Measurements from ENCODE around the gene NR4A1.

Gene NR4A1

DNA sequence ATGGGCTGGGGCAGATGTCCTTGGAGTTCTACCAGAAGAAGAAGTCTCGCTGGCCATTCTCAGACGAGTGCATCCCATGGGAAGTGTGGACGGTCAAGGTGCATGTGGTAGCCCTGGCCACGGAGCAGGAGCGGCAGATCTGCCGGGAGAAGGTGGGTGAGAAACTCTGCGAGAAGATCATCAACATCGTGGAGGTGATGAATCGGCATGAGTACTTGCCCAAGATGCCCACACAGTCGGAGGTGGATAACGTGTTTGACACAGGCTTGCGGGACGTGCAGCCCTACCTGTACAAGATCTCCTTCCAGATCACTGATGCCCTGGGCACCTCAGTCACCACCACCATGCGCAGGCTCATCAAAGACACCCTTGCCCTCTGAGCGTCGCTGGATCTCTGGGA lies 25.6 kb downstream of the NR4A1 start:
- H3K9me3 ChIP-seq (ENCODE audit: low read length) = no peaks in the 10 kb centered on the region
- H3K4me3 ChIP-seq (ENCODE audit: low read length) = no peak overlapping the region
- no peaks in the 10 kb centered on the region for H3K27me3 ChIP-seq (ENCODE audit: insufficient read depth, low read length)
- peaks cover 55% of the 10 kb centered on the region for H3K36me3 ChIP-seq (ENCODE audit: insufficient read depth, low read length)
- no peak overlapping the region for H2AFZ ChIP-seq (ENCODE audit: low read depth, low read length)
- H3K4me1 ChIP-seq (ENCODE audit: insufficient read depth, low read length) = peaks cover 7% of the 10 kb centered on the region

DNA sequence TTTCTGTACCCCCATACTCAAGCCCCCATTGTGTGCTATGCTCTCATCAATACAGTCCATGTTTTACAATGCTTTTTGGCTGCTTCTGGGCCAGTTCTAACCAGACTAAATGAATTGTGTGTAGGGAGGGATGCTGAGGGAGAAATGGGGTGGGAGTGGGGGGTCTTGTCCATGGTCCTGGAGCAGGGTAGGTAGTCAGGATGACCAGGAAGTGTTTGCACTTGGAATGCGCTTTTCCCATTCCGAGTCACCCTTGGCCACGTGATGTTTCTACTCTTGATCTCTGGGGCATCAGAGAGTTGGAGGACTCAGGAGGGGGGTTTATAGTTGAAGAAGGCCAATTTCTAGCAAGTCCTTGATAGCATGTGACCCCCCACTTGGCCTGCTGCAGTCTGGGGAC lies 27.0 kb downstream of the NR4A1 start:
- Histone ChIP-seq H3K36me3 (ENCODE audit: insufficient read depth, low read length) (peaks cover 48% of the 10 kb centered on the region), H3K4me1 (ENCODE audit: insufficient read depth, low read length) (peaks cover 16% of the 10 kb centered on the region), H3K4me3 (ENCODE audit: low read length) (no peak overlapping the region), H3K27me3 (ENCODE audit: insufficient read depth, low read length) (no peaks in the 10 kb centered on the region), H2AFZ (ENCODE audit: low read depth, low read length) (no peak overlapping the region), H3K9me3 (ENCODE audit: low read length) (no peaks in the 10 kb centered on the region)

DNA sequence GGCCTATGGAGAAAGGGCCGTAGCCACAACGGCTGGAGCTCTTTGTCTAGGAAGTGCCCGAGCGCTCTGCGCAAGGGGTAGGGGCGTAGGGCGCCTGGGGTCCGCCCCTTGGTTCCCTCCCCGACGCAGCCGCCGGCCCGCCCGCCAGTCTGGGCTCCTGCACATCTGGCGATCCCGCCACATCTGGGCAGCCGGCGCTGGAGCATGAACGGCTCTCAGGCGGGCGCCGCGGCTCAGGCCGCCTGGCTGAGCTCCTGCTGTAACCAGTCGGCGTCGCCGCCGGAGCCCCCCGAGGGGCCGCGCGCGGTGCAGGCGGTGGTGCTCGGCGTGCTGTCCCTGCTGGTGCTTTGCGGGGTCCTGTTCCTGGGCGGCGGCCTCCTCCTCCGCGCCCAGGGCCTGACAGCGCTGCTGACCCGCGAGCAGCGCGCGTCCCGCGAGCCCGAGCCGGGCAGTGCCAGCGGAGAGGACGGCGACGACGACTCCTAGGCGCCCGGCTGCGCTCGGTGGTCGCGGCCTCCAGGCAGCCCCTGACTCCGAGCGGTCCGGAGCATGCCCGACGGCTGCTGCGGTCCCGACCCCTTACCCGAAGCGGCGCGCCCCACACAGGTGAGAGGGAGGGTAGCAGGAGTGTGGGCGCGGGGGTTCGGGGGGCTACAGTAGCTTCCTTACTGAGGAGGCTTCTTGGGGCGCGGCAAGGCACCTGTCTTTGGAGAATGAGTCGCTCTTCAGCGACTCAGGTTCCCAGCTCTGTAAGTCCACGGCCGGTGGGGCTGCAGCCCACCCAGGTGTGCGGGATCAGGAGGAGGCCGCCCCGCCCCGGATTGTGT lies 28.5 kb downstream of the NR4A1 start, which contains the start of gene SMIM41:
Gene SMIM41, plus strand, starts transcription at position 129 of the 827 bp plus-strand sequence. Its CDS starts 76 bp downstream, at position 205.
- peaks cover 33% of the 10 kb centered on the region for H3K36me3 ChIP-seq (ENCODE audit: insufficient read depth, low read length)
- no peak within 1 kb of the TSS for H2AFZ ChIP-seq (ENCODE audit: low read depth, low read length)
- peaks cover 19% of the 10 kb centered on the region for H3K4me1 ChIP-seq (ENCODE audit: insufficient read depth, low read length)
- H3K4me3 ChIP-seq (ENCODE audit: low read length) = no peak within 1 kb of the TSS
- H3K9me3 ChIP-seq (ENCODE audit: low read length) = no peaks in the 10 kb centered on the region
- H3K27me3 ChIP-seq (ENCODE audit: insufficient read depth, low read length) = no peaks in the 10 kb centered on the region

DNA sequence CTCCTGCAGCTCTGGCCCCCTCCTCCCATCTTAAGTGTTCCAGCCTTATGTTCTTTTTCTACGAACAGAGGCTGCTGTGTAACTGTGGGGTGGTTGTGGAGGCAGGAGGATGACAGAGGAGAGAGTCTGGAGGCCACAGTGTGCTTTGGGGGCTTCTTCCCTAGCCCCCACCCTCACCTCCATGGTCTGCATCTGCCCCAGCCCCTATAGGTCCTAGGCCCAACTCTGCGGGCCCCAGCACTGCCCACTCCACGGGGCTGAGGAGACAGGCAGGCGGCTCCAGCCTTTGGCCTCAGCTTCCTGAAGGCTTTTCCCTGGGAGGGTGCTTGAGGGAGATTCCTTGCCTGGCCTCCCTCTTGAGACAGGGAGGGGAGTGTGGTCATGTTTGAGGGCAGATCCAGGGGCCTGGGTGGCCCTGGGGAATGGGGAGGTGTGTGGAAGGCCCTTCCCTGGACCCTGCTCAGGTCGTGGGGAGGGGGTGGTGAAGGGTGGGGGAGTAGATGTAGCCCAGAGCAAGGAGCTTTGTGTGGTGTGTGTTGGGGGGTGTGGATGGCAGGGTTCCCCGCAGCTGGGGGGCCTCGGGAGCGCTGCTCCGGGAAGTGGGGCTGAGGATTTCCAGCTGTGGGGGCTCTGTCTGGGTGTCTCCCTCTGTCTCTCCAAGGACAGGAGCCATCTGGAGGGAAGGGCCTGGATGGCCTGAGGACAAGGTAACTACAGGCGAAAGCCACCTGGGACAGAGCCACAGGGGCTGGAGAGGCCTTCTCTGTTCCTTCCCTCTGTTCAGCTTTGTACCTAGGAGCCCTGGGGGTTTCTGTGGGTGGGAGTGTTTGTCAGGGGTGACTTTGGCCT lies 29.4 kb downstream of the NR4A1 start:
- Histone ChIP-seq H3K4me1 (ENCODE audit: insufficient read depth, low read length) (peaks cover 19% of the 10 kb centered on the region), H3K27me3 (ENCODE audit: insufficient read depth, low read length) (peaks cover under 1% of the 10 kb centered on the region), H3K9me3 (ENCODE audit: low read length) (no peaks in the 10 kb centered on the region), H3K4me3 (ENCODE audit: low read length) (no peak overlapping the region), H2AFZ (ENCODE audit: low read depth, low read length) (no peak overlapping the region), H3K36me3 (ENCODE audit: insufficient read depth, low read length) (peaks cover 26% of the 10 kb centered on the region)

DNA sequence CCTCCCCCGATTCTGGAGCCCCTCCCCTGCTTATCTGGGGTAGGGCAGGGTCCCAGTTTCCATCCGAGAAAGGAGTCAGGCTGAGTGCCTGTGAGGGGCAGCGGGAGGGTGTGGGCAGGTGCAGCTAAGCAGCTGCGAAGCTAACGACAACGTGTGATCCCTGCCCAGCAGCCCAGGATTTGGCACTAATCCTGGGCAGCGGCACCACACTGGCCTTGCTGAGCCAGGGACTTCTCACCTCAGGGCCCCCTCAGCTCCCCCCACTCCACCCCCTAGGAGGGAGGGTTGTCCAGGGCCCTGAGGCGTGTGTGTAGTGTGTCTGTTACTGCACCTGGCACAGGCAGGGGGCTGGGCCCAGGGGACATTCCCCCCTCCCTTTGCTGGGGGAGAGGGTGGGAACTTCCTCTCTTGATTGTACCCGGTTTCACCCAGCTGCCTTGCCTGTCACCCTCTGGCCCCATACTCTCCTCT lies 30.1 kb downstream of the NR4A1 start:
- Histone ChIP-seq H3K27me3 (ENCODE audit: insufficient read depth, low read length) (peaks cover 4% of the 10 kb centered on the region), H3K4me1 (ENCODE audit: insufficient read depth, low read length) (peaks cover 19% of the 10 kb centered on the region), H3K36me3 (ENCODE audit: insufficient read depth, low read length) (peaks cover 19% of the 10 kb centered on the region), H3K9me3 (ENCODE audit: low read length) (no peaks in the 10 kb centered on the region), H2AFZ (ENCODE audit: low read depth, low read length) (no peak overlapping the region), H3K4me3 (ENCODE audit: low read length) (no peak overlapping the region)

DNA sequence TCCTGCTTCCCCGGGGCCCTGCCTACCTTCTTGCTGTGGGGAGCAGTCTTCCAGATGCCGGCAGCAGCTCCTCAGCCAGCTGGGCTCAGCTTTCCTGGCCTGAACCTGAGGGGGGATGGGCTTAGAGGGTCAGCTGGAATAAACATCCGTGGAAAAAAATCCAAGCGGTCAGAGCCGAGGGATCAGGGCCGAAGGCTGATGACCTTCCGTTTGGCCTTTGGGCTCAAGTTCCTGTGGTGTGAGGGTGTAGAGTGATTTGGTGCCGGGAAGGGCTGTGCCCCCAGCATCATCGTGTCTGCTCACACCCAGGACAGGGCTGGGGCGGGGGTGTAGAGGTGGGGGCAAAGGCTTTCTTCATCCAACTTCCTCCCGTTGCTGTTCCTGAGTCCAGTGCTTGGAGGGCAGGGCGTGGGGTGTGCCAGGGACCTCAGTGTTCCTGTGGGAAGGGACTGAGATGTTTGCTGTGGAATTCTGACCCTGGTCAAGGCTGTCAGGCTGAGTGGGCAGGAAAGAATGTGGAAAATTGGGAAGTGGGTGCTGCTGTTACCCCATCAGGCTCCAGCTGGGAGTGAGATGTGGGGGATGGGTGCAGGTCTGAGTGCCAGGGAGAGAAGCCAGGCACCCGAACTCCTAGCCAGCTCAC lies 30.9 kb downstream of the NR4A1 start:
- peaks cover 19% of the 10 kb centered on the region for H3K4me1 ChIP-seq (ENCODE audit: insufficient read depth, low read length)
- peaks cover 11% of the 10 kb centered on the region for H3K36me3 ChIP-seq (ENCODE audit: insufficient read depth, low read length)
- H3K9me3 ChIP-seq (ENCODE audit: low read length) = no peaks in the 10 kb centered on the region
- H2AFZ ChIP-seq (ENCODE audit: low read depth, low read length) = no peak overlapping the region
- peaks cover 7% of the 10 kb centered on the region for H3K27me3 ChIP-seq (ENCODE audit: insufficient read depth, low read length)
- no peak overlapping the region for H3K4me3 ChIP-seq (ENCODE audit: low read length)

DNA sequence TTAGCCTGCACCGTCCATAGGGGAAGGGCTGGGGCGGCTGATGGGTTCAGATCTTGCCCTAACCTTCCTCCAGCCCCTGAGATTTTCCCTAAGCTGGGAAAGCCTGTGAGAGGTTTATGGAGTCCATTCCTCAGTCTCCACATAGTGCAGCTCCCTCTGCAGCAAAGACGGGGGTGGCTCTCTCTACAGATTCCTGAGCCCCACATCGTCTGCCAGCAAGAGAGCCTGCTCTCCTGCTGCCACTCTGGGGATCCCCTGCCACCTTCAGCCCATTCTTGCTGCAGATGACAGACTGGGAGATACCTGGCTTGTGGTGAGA lies 31.4 kb downstream of the NR4A1 start:
- Histone ChIP-seq H3K4me1 (ENCODE audit: insufficient read depth, low read length) (peaks cover 19% of the 10 kb centered on the region), H3K9me3 (ENCODE audit: low read length) (no peaks in the 10 kb centered on the region), H3K4me3 (ENCODE audit: low read length) (no peak overlapping the region), H3K27me3 (ENCODE audit: insufficient read depth, low read length) (peaks cover 10% of the 10 kb centered on the region), H2AFZ (ENCODE audit: low read depth, low read length) (no peak overlapping the region), H3K36me3 (ENCODE audit: insufficient read depth, low read length) (peaks cover 8% of the 10 kb centered on the region)

DNA sequence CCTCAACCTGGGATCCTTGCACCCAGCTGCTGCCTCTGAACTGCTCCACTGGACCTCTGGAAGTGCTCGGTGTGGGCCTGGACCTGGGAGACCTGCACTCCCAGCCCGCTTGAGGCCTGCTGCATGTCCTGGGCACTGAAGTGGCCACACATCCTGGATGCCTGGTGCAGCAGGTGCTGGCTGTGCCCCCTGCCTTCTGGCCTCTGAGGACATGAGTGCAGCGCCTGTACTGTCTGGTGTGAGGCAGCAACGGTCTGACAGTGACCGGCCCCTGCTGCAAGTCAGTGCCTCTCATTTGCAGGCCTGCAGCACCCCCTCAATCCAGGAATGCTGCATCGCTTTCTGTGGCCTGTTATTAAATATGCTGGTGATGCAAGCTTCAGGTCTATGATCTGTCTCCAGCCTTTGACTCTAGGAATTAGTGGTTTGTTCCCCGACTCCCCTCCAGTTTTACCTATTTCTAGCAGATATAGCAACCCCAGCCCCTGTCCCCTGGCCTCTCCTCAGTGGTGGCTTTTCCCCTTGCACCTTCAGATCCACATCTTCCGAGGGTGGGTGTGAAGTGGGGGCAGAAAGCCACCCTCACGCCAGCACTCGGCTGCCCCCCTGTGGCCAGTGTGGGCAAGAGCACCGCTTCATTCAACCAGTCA lies 31.9 kb downstream of the NR4A1 start:
- H3K4me3 ChIP-seq (ENCODE audit: low read length) = no peak overlapping the region
- H2AFZ ChIP-seq (ENCODE audit: low read depth, low read length) = no peak overlapping the region
- H3K4me1 ChIP-seq (ENCODE audit: insufficient read depth, low read length) = peaks cover 19% of the 10 kb centered on the region
- H3K9me3 ChIP-seq (ENCODE audit: low read length) = no peaks in the 10 kb centered on the region
- peaks cover 14% of the 10 kb centered on the region for H3K27me3 ChIP-seq (ENCODE audit: insufficient read depth, low read length)
- peaks cover 4% of the 10 kb centered on the region for H3K36me3 ChIP-seq (ENCODE audit: insufficient read depth, low read length)

DNA sequence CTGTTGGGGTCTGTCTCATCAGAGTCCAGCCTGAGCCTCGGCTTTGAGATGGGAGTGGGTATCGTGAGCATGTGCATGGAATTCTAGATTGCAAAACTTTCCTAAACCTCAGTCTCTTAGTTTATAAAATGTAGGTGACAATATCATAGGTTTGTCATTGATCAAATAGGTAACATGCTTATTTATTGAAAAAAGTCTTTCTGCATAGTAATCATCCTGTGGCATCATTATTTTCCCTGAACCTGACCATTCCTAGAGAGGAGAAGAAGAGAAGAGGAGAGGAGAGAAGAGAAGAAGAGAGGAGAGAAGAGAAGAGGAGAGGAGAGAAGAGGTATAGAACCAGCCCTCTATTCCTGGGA lies 32.4 kb downstream of the NR4A1 start:
- H3K4me1 ChIP-seq (ENCODE audit: insufficient read depth, low read length) = peaks cover 19% of the 10 kb centered on the region
- no peaks in the 10 kb centered on the region for H3K9me3 ChIP-seq (ENCODE audit: low read length)
- no peak overlapping the region for H2AFZ ChIP-seq (ENCODE audit: low read depth, low read length)
- H3K4me3 ChIP-seq (ENCODE audit: low read length) = no peak overlapping the region
- peaks cover 19% of the 10 kb centered on the region for H3K27me3 ChIP-seq (ENCODE audit: insufficient read depth, low read length)
- H3K36me3 ChIP-seq (ENCODE audit: insufficient read depth, low read length) = peaks cover 3% of the 10 kb centered on the region

DNA sequence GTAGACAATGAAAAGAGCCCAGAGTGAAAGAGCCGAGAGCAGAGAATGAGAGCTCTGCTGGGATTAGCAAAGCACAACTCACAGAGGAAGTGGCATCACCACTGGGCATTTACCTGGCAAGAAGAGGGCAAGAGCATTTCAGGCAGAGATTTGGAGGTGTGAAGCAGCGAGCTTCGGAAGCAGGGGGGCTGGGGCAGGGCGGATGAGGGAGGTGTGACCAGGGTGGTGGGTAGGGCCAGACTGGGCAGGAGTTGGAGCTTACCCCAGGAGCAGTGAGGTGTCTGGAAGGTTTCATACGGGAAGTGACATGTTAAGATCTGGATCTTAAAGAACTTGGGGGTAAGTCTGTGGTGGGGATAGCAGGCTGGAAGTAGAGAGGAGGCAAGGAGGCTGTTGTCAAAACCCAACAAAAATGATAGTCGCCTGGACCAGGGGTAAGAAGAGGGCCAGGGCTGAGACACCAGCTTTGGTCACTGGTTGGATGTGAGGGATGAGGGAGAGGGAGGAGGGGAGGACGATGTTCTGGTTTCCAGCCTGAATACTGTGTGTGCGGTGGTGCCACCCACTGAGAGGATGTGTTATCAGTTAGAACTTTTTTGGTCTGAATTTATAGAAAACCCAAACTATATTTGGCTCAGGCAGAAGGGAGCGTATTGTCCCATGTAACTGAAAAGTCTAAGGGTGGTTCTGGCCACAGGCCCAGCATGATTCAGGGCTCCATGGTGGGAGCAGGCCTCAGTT lies 33.4 kb downstream of the NR4A1 start:
- H3K27me3 ChIP-seq (ENCODE audit: insufficient read depth, low read length) = peaks cover 21% of the 10 kb centered on the region
- peaks cover 19% of the 10 kb centered on the region for H3K4me1 ChIP-seq (ENCODE audit: insufficient read depth, low read length)
- H2AFZ ChIP-seq (ENCODE audit: low read depth, low read length) = no peak overlapping the region
- H3K9me3 ChIP-seq (ENCODE audit: low read length) = no peaks in the 10 kb centered on the region
- no peak overlapping the region for H3K4me3 ChIP-seq (ENCODE audit: low read length)
- H3K36me3 ChIP-seq (ENCODE audit: insufficient read depth, low read length) = no peaks in the 10 kb centered on the region

DNA sequence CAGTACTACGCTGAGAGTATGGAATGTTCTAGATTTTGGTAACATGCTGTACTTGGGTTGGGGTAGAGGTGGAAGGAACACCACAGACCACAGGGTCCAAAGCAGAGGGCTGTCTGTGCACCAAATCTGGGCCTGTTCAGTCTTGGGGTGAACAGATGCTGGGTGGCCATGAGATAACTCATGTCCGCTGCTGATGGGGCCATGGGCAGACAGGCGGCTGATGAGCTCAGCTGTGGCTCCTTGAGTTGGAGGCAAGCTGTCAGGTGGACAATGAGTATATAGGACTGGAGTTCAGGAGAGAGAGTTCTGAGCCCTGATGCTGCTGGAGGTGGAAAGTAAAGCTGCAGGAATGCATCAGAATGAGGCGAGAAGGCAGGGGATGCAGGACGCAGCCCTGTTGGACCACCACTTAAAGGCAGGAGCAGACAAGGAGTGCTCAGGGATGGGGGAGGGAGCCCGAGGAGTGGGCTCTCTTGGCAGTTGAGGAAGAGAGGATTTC lies 34.5 kb downstream of the NR4A1 start:
- Histone ChIP-seq H2AFZ (ENCODE audit: low read depth, low read length) (no peak overlapping the region), H3K9me3 (ENCODE audit: low read length) (no peaks in the 10 kb centered on the region), H3K36me3 (ENCODE audit: insufficient read depth, low read length) (no peaks in the 10 kb centered on the region), H3K27me3 (ENCODE audit: insufficient read depth, low read length) (peaks cover 21% of the 10 kb centered on the region), H3K4me1 (ENCODE audit: insufficient read depth, low read length) (peaks cover 19% of the 10 kb centered on the region), H3K4me3 (ENCODE audit: low read length) (no peak overlapping the region)

DNA sequence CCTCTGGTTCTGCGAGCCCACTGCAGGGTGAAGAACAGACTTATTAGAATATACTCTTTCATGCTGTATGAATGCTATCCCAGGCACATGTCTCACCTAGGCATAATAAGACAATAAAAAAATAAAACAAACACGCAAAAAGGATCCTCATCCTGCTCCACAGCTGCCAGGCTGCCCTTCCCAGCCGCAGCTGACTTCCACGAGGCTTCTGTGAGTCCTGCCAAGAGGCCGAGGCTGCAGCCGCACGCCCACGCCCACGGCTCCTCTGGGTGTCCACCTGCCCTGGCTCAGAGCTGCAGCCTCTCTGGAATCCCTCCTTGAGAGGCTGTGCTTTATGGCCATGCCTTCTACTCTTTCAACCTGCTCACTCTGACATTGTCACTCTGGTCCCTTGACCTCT lies 35.1 kb downstream of the NR4A1 start:
- no peaks in the 10 kb centered on the region for H3K9me3 ChIP-seq (ENCODE audit: low read length)
- no peak overlapping the region for H2AFZ ChIP-seq (ENCODE audit: low read depth, low read length)
- H3K4me3 ChIP-seq (ENCODE audit: low read length) = no peak overlapping the region
- H3K36me3 ChIP-seq (ENCODE audit: insufficient read depth, low read length) = no peaks in the 10 kb centered on the region
- H3K27me3 ChIP-seq (ENCODE audit: insufficient read depth, low read length) = peaks cover 21% of the 10 kb centered on the region
- H3K4me1 ChIP-seq (ENCODE audit: insufficient read depth, low read length) = peaks cover 16% of the 10 kb centered on the region

Data from neuron (in vitro differentiated cells).